G401 (cell line): Measurements from ENCODE around the gene EFTUD2. TPM values are rescaled to one million over a fixed set of nuclear protein-coding genes. Genes with fewer than 3 reads are reported as not detected.
A peak's percentile ranks its signal among the peaks of the same experiment; 100 is the strongest.

Source experiments
- DNase-seq: peaks from one replicate; pipeline ENCODE4 v3.0.0-alpha.2; 2015; ENCODE audit warnings: low spot score
- in situ Hi-C: cut with HindIII; loops from 2 replicates; pipeline ENCODE4 v1.10.0; 2016; ENCODE audit warnings: low sequenced_read_pairs, mixed read lengths
- total RNA-seq: library from RNA; depleted of rRNA; stranded (reverse); fragments of >200 nt; shearing (Covaris generic); gene quantifications from 2 replicates; pipeline ENCODE4 v1.2.3, GENCODE V29; 2014

EFTUD2 gene
- total RNA-seq, 1 experiment from 2014 or later, result 164 TPM

- peak; percentile 74 for DNase-seq
- in situ Hi-C loops, result no loop called here
Observed at GRCh38 chr17:44900894-44901293, 1.6 kb upstream of the EFTUD2 start.

- in situ Hi-C loops, result no loop called here
- DNase-seq, result no peak
Observed at GRCh38 chr17:44898768-44899073, 524 bp downstream of the EFTUD2 start.

GRCh38 chr17:44894642-44895041 lies 4.6 kb downstream of the EFTUD2 start:
- in situ Hi-C loops, result no loop called here
- no peak for DNase-seq

- DNase-seq, result no peak
- in situ Hi-C loops, result no loop called here
Observed at GRCh38 chr17:44892250-44892649, 7.0 kb downstream of the EFTUD2 start.

- DNase-seq, result no peak
- in situ Hi-C loops, result no loop called here
Observed at GRCh38 chr17:44889003-44889402, 10.2 kb downstream of the EFTUD2 start.

GRCh38 chr17:44887971-44888954 lies 11.0 kb downstream of the EFTUD2 start:
- no peak for DNase-seq
- in situ Hi-C loops, result no loop called here

- no peak for DNase-seq
- in situ Hi-C loops, result no loop called here
Observed at GRCh38 chr17:44887016-44887415, 12.2 kb downstream of the EFTUD2 start.

GRCh38 chr17:44884941-44885340 lies 14.3 kb downstream of the EFTUD2 start:
- in situ Hi-C loops, result no loop called here
- no peak for DNase-seq

GRCh38 chr17:44881145-44881544 lies 18.1 kb downstream of the EFTUD2 start:
- DNase-seq, result no peak
- in situ Hi-C loops, result no loop called here

GRCh38 chr17:44880062-44880461 lies 19.2 kb downstream of the EFTUD2 start:
- no peak for DNase-seq
- in situ Hi-C loops, result no loop called here

- DNase-seq, result no peak
- in situ Hi-C loops, result no loop called here
Observed at GRCh38 chr17:44879376-44879775, 19.9 kb downstream of the EFTUD2 start.

GRCh38 chr17:44878627-44879221 lies 20.5 kb downstream of the EFTUD2 start:
- peak; percentile 77 for DNase-seq
- in situ Hi-C loops, result no loop called here

GRCh38 chr17:44877121-44877520 lies 22.1 kb downstream of the EFTUD2 start:
- no peak for DNase-seq
- in situ Hi-C loops, result no loop called here

- in situ Hi-C loops, result no loop called here
Observed at GRCh38 chr17:44875761-44876160, 23.5 kb downstream of the EFTUD2 start.

GRCh38 chr17:44872131-44872768 lies 27.0 kb downstream of the EFTUD2 start:
- peak; percentile 40 for DNase-seq
- in situ Hi-C loops, result no loop called here

More at GRCh38 chr17:44875761-44876160, 23.5 kb downstream of the EFTUD2 start:
- no peak for DNase-seq

- DNase-seq, result no peak
- in situ Hi-C loops, result no loop called here
Observed at GRCh38 chr17:44871556-44871955, 27.7 kb downstream of the EFTUD2 start.

- in situ Hi-C loops, result no loop called here
- DNase-seq, result no peak
Observed at GRCh38 chr17:44867841-44868240, 31.4 kb downstream of the EFTUD2 start.

- DNase-seq, result no peak
- in situ Hi-C loops, result no loop called here
Observed at GRCh38 chr17:44865931-44866330, 33.3 kb downstream of the EFTUD2 start.

- in situ Hi-C loops, result no loop called here
- peak; percentile 87 for DNase-seq
Observed at GRCh38 chr17:44865231-44865660, 34.0 kb downstream of the EFTUD2 start.

GRCh38 chr17:44864831-44865230 lies 34.4 kb downstream of the EFTUD2 start:
- in situ Hi-C loops, result no loop called here
- DNase-seq, result no peak
